OCI-LY3 (cell line): ENCODE measurements around the gene THBS1.

Source experiments
- H2AFZ ChIP-seq: fragments of 200-600, 300-600 bp; shearing (Covaris generic); 2 replicates; pipeline ENCODE4 v1.6.0; 2014; ENCODE audit warnings: antibody characterized with exemption, low read depth, low read length
- H3K27ac ChIP-seq: fragments of 200-600, 300-600 bp; sonication (generic); 2 replicates; pipeline ENCODE4 v1.5.1; 2014; ENCODE audit warnings: mild to moderate bottlenecking, low read length, moderate library complexity, mixed read lengths
- H3K27me3 ChIP-seq: fragments of 200-600, 300-600 bp; sonication (generic); 2 replicates; pipeline ENCODE4 v1.6.1; 2014; ENCODE audit warnings: low read depth, low read length, mixed read lengths
- H3K36me3 ChIP-seq: fragments of 200-600, 300-600 bp; sonication (generic); replicated peaks from 2 replicates; pipeline ENCODE3; 2014; ENCODE audit warnings: low read depth, low read length, mixed read lengths
- H3K4me1 ChIP-seq: fragments of 300-600, 200-600 bp; sonication (generic); 2 replicates; pipeline ENCODE4 v1.6.1; 2014; ENCODE audit warnings: low read length, mixed read lengths
- H3K4me2 ChIP-seq: fragments of 200-600, 300-600 bp; sonication (generic); 2 replicates; pipeline ENCODE4 v1.6.1; 2014; ENCODE audit warnings: low read length, mixed read lengths
- H3K4me3 ChIP-seq: fragments of 300-600, 200-600 bp; sonication (generic); 2 replicates; pipeline ENCODE4 v1.5.1; 2014; ENCODE audit warnings: antibody characterized with exemption, mild to moderate bottlenecking, low read length, moderate library complexity
- H3K79me2 ChIP-seq: fragments of 300-600, 200-600 bp; shearing (Covaris generic); 2 replicates; pipeline ENCODE4 v1.6.1; 2014; ENCODE audit warnings: mild to moderate bottlenecking, low read length, mixed read lengths
- H3K9ac ChIP-seq: fragments of 300-600, 200-600 bp; shearing (Covaris generic); 2 replicates; pipeline ENCODE4 v1.6.0; 2014; ENCODE audit warnings: mild to moderate bottlenecking, low read length, moderate library complexity
- H3K9me3 ChIP-seq: fragments of 200-600, 300-600 bp; shearing (Covaris generic); 2 replicates; pipeline ENCODE4 v1.6.1; 2014; ENCODE audit warnings: low read length, mixed read lengths; ENCODE audit not compliant: insufficient read depth
- H4K20me1 ChIP-seq: fragments of 200-600, 300-600 bp; sonication (generic); 2 replicates; pipeline ENCODE4 v1.6.1; 2016; ENCODE audit warnings: low read length, mixed read lengths; ENCODE audit not compliant: insufficient read depth
- EZH2phosphoT487 ChIP-seq: fragments of 200-600 bp; shearing (Covaris generic); IDR thresholded peaks from 2 replicates; pipeline ENCODE4 v1.6.1; 2018; ENCODE audit warnings: antibody characterized with exemption, mixed run types, low read depth
- TF ChIP-seq, protein P1 (sequence below): fragments of 200-600, 300-600 bp; sonication (generic); IDR thresholded peaks from 2 replicates; pipeline ENCODE4 v1.5.1; 2014; ENCODE audit warnings: antibody characterized with exemption, low read length, low read depth

THBS1 gene

DNA sequence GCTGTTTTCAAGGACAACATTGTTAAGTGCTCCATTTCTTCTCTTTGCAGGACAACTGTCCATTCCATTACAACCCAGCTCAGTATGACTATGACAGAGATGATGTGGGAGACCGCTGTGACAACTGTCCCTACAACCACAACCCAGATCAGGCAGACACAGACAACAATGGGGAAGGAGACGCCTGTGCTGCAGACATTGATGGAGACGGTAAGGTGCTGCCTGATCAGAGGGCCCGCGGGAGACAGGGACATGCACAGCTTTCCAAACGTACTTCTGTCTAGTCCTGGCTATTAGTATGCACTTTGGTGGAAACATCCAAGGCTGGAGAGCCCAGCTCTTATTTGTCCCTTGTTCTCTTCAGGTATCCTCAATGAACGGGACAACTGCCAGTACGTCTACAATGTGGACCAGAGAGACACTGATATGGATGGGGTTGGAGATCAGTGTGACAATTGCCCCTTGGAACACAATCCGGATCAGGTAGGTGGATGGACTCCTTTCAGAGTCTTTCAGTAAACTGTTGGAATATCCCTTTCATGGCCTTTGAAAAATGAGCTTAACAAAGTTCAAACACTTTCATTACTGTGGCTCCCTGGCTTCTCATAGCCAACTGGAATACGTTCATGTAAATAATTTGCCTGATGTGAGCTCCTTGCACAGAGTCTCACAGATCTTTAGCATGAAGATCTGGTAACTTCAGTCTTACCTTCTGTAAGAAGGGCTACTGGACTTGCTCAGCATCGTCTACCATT is 10.4 kb downstream of the THBS1 start:
- H3K79me2 ChIP-seq: no peaks in the 10 kb centered on the region
- no peaks in the 10 kb centered on the region for H3K9me3 ChIP-seq
- H3K4me2 ChIP-seq: no peak overlapping the region
- H3K4me3 ChIP-seq: no peak overlapping the region
- no peaks in the 10 kb centered on the region for H3K27me3 ChIP-seq
- H2AFZ ChIP-seq: no peak overlapping the region
- TF ChIP-seq, protein P1, sequence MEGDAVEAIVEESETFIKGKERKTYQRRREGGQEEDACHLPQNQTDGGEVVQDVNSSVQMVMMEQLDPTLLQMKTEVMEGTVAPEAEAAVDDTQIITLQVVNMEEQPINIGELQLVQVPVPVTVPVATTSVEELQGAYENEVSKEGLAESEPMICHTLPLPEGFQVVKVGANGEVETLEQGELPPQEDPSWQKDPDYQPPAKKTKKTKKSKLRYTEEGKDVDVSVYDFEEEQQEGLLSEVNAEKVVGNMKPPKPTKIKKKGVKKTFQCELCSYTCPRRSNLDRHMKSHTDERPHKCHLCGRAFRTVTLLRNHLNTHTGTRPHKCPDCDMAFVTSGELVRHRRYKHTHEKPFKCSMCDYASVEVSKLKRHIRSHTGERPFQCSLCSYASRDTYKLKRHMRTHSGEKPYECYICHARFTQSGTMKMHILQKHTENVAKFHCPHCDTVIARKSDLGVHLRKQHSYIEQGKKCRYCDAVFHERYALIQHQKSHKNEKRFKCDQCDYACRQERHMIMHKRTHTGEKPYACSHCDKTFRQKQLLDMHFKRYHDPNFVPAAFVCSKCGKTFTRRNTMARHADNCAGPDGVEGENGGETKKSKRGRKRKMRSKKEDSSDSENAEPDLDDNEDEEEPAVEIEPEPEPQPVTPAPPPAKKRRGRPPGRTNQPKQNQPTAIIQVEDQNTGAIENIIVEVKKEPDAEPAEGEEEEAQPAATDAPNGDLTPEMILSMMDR: no peak
- no peaks in the 10 kb centered on the region for H3K36me3 ChIP-seq
- no peaks in the 10 kb centered on the region for H4K20me1 ChIP-seq
- no peak overlapping the region for H3K9ac ChIP-seq
- H3K4me1 ChIP-seq: peaks cover 8% of the 10 kb centered on the region
- H3K27ac ChIP-seq: no peak overlapping the region

DNA sequence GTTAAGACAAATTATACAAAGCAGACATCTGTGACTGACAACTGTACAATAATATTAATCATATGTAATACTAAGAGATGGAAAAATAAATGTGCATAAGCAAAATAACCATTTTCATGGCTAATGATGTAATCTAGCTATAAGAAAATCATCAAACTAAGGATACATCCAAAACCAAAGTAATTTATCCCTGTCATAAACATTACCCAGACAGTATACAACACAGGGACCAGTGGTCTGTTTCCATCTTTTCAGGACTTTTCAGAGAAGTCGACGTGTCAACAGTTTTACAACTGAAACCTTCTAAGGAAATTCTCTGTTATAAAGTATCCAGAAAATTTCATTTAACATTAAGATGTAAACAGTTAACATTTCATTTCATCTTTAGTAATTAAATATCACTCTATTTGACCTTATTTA is 11.0 kb downstream of the THBS1 start:
- H3K27ac ChIP-seq: no peak overlapping the region

DNA sequence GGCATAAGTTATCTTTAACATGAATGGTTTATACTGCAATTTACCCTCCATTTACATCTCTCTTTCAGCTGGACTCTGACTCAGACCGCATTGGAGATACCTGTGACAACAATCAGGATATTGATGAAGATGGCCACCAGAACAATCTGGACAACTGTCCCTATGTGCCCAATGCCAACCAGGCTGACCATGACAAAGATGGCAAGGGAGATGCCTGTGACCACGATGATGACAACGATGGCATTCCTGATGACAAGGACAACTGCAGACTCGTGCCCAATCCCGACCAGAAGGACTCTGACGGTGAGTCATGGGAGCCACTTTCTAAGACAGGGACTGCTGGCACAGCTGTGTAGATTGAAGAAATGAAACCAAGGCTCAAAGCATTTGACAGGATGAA is 11.6 kb downstream of the THBS1 start:
- Histone ChIP-seq H3K27me3 (no peaks in the 10 kb centered on the region), H3K36me3 (no peaks in the 10 kb centered on the region), H3K9ac (no peak overlapping the region), H3K27ac (no peak overlapping the region), H3K9me3 (no peaks in the 10 kb centered on the region), H3K4me2 (no peak overlapping the region), H3K79me2 (no peaks in the 10 kb centered on the region), H4K20me1 (no peaks in the 10 kb centered on the region), H3K4me3 (no peak overlapping the region), H3K4me1 (peaks cover 8% of the 10 kb centered on the region), H2AFZ (no peak overlapping the region)
- TF ChIP-seq, protein P1: no peak
- no peak for TF ChIP-seq EZH2phosphoT487

More for the DNA sequence above, 11.0 kb downstream of the THBS1 start:
- Histone ChIP-seq H3K9ac (no peak overlapping the region), H2AFZ (no peak overlapping the region), H3K36me3 (no peaks in the 10 kb centered on the region), H4K20me1 (no peaks in the 10 kb centered on the region), H3K79me2 (no peaks in the 10 kb centered on the region), H3K27me3 (no peaks in the 10 kb centered on the region), H3K4me2 (no peak overlapping the region), H3K4me3 (no peak overlapping the region), H3K4me1 (peaks cover 8% of the 10 kb centered on the region), H3K9me3 (no peaks in the 10 kb centered on the region)
- TF ChIP-seq EZH2phosphoT487: no peak
- TF ChIP-seq, protein P1: no peak

DNA sequence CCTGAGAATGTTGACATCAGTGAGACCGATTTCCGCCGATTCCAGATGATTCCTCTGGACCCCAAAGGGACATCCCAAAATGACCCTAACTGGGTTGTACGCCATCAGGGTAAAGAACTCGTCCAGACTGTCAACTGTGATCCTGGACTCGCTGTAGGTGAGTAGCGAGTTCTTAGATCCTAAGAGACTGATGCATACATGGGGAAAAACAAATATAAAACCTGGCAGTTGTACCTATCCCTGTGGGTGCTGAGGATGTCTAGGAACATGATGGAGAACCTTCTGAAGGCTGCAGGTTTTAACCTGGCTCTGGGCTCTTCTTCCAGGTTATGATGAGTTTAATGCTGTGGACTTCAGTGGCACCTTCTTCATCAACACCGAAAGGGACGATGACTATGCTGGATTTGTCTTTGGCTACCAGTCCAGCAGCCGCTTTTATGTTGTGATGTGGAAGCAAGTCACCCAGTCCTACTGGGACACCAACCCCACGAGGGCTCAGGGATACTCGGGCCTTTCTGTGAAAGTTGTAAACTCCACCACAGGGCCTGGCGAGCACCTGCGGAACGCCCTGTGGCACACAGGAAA is 12.3 kb downstream of the THBS1 start:
- no peaks in the 10 kb centered on the region for H3K36me3 ChIP-seq
- H3K4me1 ChIP-seq: peaks cover 8% of the 10 kb centered on the region
- H3K27me3 ChIP-seq: no peaks in the 10 kb centered on the region
- H3K79me2 ChIP-seq: no peaks in the 10 kb centered on the region
- no peak overlapping the region for H3K9ac ChIP-seq
- H2AFZ ChIP-seq: no peak overlapping the region
- no peak overlapping the region for H3K4me2 ChIP-seq
- no peak overlapping the region for H3K4me3 ChIP-seq
- no peaks in the 10 kb centered on the region for H4K20me1 ChIP-seq
- TF ChIP-seq, protein P1: no peak
- no peak for TF ChIP-seq EZH2phosphoT487
- no peaks in the 10 kb centered on the region for H3K9me3 ChIP-seq
- no peak overlapping the region for H3K27ac ChIP-seq
